K562 (cell line): ENCODE results near the gene ITGB6. TPM values are rescaled to one million over a fixed set of nuclear protein-coding genes. Genes with fewer than 3 reads are reported as not detected.

Experiments
- ATAC-seq: fragments of 200-7000 bp; cut with Tn5 transposase; 3 replicates; pipeline ENCODE4 v1.9.1; 2020; ENCODE audit warnings: moderate library complexity
- BruUV-seq: library from RNA; stranded (reverse); fragments of 400-500 nt; replicated peaks from 2 replicates; lab custom pipeline; 2021; lab: Mats Ljungman, UMichigan
- CTCF ChIA-PET: fragments of 300-600 bp; formaldehyde crosslinking; extraction: SDS; loops from one replicate; lab custom pipeline; 2021; ENCODE audit warnings: low intra/inter-chr PET ratio; lab: Yijun Ruan, JAX
- POLR2A ChIA-PET: fragments of 300-600, 350-650 bp; sonication (Branson Sonifier 250); formaldehyde crosslinking; extraction: SDS; loops from one replicate; lab custom pipeline; 2021; ENCODE audit warnings: antibody characterized with exemption, inconsistent platforms; lab: Yijun Ruan, JAX
- DNase-seq, 4 experiments: peaks; one replicate each; pipeline versions ENCODE4 v3.0.0 to v3.0.0-alpha.2; 2011 to 2018; ENCODE audit warnings: low spot score in 3 of 4, mixed read lengths in 3 of 4; ENCODE audit errors: extremely low read depth in 1 of 4
- FAIRE-seq: peaks from 2 replicates; lab custom pipeline; 2011; peaks lifted over from hg19 to GRCh38; lab: Jason Lieb, UNC
- H2AFZ ChIP-seq: 2 replicates; pipeline ENCODE4 v1.6.0; 2011; ENCODE audit warnings: low read depth, low read length, control low read depth, inconsistent platforms
- H3K27ac ChIP-seq: fragments of 200-600 bp; 3 replicates; pipeline ENCODE4 v1.8.0; 2011; ENCODE audit warnings: low read depth, mild to moderate bottlenecking, control low read depth, inconsistent platforms, low read length, moderate library complexity, mixed read lengths; ENCODE audit errors: extremely low read depth
- H3K27me3 ChIP-seq, 2 experiments: fragments of 300-600 bp in 1 of 2; 2 replicates in 1 of 2; 3 replicates in 1 of 2; pipeline versions ENCODE4 v1.6.0 to v1.8.0; 2011; ENCODE audit warnings: inconsistent platforms in 2 of 2, low read length in 2 of 2, mild to moderate bottlenecking in 1 of 2, mixed read lengths in 1 of 2, moderate library complexity in 1 of 2; ENCODE audit not compliant: control insufficient read depth in 2 of 2, insufficient read depth in 2 of 2
- H3K36me3 ChIP-seq: fragments of 300-600 bp; 3 replicates; pipeline ENCODE4 v1.8.0; 2011; ENCODE audit warnings: mild to moderate bottlenecking, low read length, inconsistent platforms; ENCODE audit not compliant: control insufficient read depth, insufficient read depth
- H3K4me1 ChIP-seq, 2 experiments: fragments of 200-600 bp in 1 of 2; replicated peaks in 1 of 2; 2 replicates in 1 of 2; 3 replicates in 1 of 2; pipeline versions ENCODE4 v1.5.1 to v1.8.0; 2011; ENCODE audit warnings: inconsistent platforms in 2 of 2, low read length in 2 of 2, mild to moderate bottlenecking in 1 of 2, mixed read lengths in 1 of 2, moderate library complexity in 1 of 2; ENCODE audit not compliant: control insufficient read depth in 2 of 2, insufficient read depth in 2 of 2
- H3K4me2 ChIP-seq: 2 replicates; pipeline ENCODE4 v1.6.1; 2011; ENCODE audit warnings: low read length, control low read depth, inconsistent platforms, mixed read lengths; ENCODE audit not compliant: insufficient read depth
- H3K4me3 ChIP-seq: fragments of 200-600 bp; sonication (generic), shearing (Covaris generic); 2 replicates; pipeline ENCODE4 v1.5.1; 2016; ENCODE audit warnings: control low read depth, inconsistent platforms
- H3K79me2 ChIP-seq: fragments of 200-600 bp; 3 replicates; pipeline ENCODE4 v1.8.0; 2011; ENCODE audit warnings: low read length, inconsistent platforms; ENCODE audit not compliant: control insufficient read depth, insufficient read depth
- H3K9ac ChIP-seq, 2 experiments: 2 replicates each; pipeline versions ENCODE4 v1.6.0 to v1.6.1; 2011; ENCODE audit warnings: low read depth in 2 of 2, low read length in 2 of 2, control low read depth in 1 of 2, inconsistent platforms in 1 of 2, mild to moderate bottlenecking in 1 of 2, mixed read lengths in 1 of 2; ENCODE audit not compliant: insufficient read depth in 1 of 2
- H3K9me1 ChIP-seq: one replicate; pipeline ENCODE4 v1.6.0; 2011; ENCODE audit warnings: inconsistent platforms, mild to moderate bottlenecking, low read length, moderate library complexity; ENCODE audit not compliant: control insufficient read depth, insufficient read depth
- H3K9me3 ChIP-seq: replicated peaks from 2 replicates; pipeline ENCODE4 v1.5.1; 2011; ENCODE audit warnings: low read depth, low read length, inconsistent platforms; ENCODE audit not compliant: control insufficient read depth, insufficient read depth
- H4K20me1 ChIP-seq: replicated peaks from 2 replicates; pipeline ENCODE4 v1.6.1; 2011; ENCODE audit warnings: low read length, inconsistent platforms, mixed read lengths; ENCODE audit not compliant: control insufficient read depth, insufficient read depth
- CC2D1A ChIP-seq: fragments of 450-650 bp; IDR thresholded peaks from 2 replicates; pipeline ENCODE4 v1.6.1; 2017; ENCODE audit warnings: mild to moderate bottlenecking
- CTCF ChIP-seq, 3 experiments: IDR thresholded peaks in 2 of 3; conservative IDR thresholded peaks in 1 of 3; 2 replicates each; pipeline ENCODE4 v1.5.1; 2011 to 2012; ENCODE audit warnings: low read length in 3 of 3, mild to moderate bottlenecking in 3 of 3, control low read depth in 2 of 3, improper control_type of control experiment in 1 of 3, inconsistent platforms in 1 of 3, low read depth in 1 of 3, mixed read lengths in 1 of 3, moderate library complexity in 1 of 3; ENCODE audit not compliant: insufficient read depth in 2 of 3
- HMBOX1 ChIP-seq: sonication (generic); IDR thresholded peaks from 2 replicates; pipeline ENCODE4 v1.6.1; 2016
- THRB ChIP-seq: fragments of 450-650 bp; formaldehyde crosslinking; conservative IDR thresholded peaks from 2 replicates; pipeline ENCODE4 v1.4.0; 2022; ENCODE audit warnings: mild to moderate bottlenecking, missing genetic modification characterization
- ZNF398 ChIP-seq: fragments of 250-450 bp; sonication (Bioruptor Pico); IDR thresholded peaks from 2 replicates; pipeline ENCODE4 v1.8.0; 2021; ENCODE audit warnings: moderate library complexity, mild to moderate bottlenecking, inconsistent platforms
- WGBS: fragments of 100-300 bp; shearing (Covaris generic); methylation state at CpG from one replicate; pipeline ENCODE4 v1.1.6; 2016; ENCODE audit warnings: low coverage, mixed read lengths; ENCODE audit not compliant: insufficient coverage; ENCODE audit errors: missing lambda C conversion rate; 5-methylcytosine and 5-hydroxymethylcytosine counted together
- in situ Hi-C: fragments of 300-500 bp; cut with MboI; formaldehyde crosslinking; loops from 4 replicates; pipeline ENCODE4 v1.15.0; 2018; ENCODE audit warnings: inconsistent platforms, mixed read lengths
- intact Hi-C: fragments of 100-400 bp; cut with micrococcal nuclease; formaldehyde crosslinking; loops from 2 replicates; pipeline ENCODE4 v1.14.2; 2022
- polyA plus RNA-seq, 8 experiments: library from polyadenylated mRNA; depleted of rRNA in 4 of 8; stranded (reverse) in 5 of 8; unstranded in 3 of 8; fragments of >200 nt; fragmentation: Nextera tagmentation in 2 of 8; fragmentation: Illumina TruSeq in 1 of 8; extraction: Ambion mirVana in 2 of 8; extraction: Trizol in 1 of 8; gene quantifications; 2 replicates each; pipeline versions ENCODE4 v1.2.1 to v1.2.3, GENCODE V29; 2011 to 2014; ENCODE audit warnings: inconsistent platforms in 1 of 8, missing spikeins in 1 of 8
- total RNA-seq, 7 experiments: library from RNA; depleted of rRNA in 6 of 7; stranded (reverse); fragments of >200 nt in 6 of 7; fragmentation: Illumina TruSeq in 2 of 7; extraction: Trizol in 2 of 7; gene quantifications; 2 replicates each; pipeline versions ENCODE4 v1.2.1 to v1.2.3, GENCODE V29; 2011 to 2021; ENCODE audit warnings: low replicate concordance in 1 of 7

The ITGB6 gene
- total and polyA plus RNA-seq, 9 of the 15 experiments (the other 6 are each of a cell fraction or from before 2014, with no cell fraction given), result 0.18 TPM; not detected in 8

- TF ChIP-seq CTCF (IDR thresholded peaks at IDR 0.05 in 2 of 3, conservative IDR thresholded peaks at IDR 0.05 in 1 of 3; ENCODE audit: insufficient read depth in 2 of 3, low read depth in 1 of 3, low read length in 3 of 3) (peak; percentile 74 to 90 (median 82)), ZNF398 (no peak), HMBOX1 (no peak)
Observed at GRCh38 chr2:160210599-160211138, 10.6 kb upstream of the ITGB6 start (continued).

GRCh38 chr2:160209516-160209856 lies 9.4 kb upstream of the ITGB6 start:
- WGBS, result 4% methylated on average over 1 of the region's 1 CpG
- Histone ChIP-seq H2AFZ (no peak overlapping the region), H3K4me1 (no peaks in the 10 kb centered on the region), H3K9me3 (no peaks in the 10 kb centered on the region), H3K4me2 (no peak overlapping the region), H4K20me1 (no peaks in the 10 kb centered on the region), H3K79me2 (no peaks in the 10 kb centered on the region), H3K4me3 (no peak overlapping the region), H3K9me1 (no peaks in the 10 kb centered on the region), H3K9ac (no peak overlapping the region), H3K36me3 (no peaks in the 10 kb centered on the region), H3K27ac (no peak overlapping the region), H3K27me3 (0 out of 5 replicates have a peak, but pooled peaks cover 0 to 2% of the 10 kb centered on the region in 2 experiments)
- ChIA-PET POLR2A (no interaction called here), CTCF (interaction anchor here (0.9 kb wide), 1 partner anchor 99 kb away, joined by 3 read pairs; no protein-coding TSS in a partner anchor)
- no TSS peak for BruUV-seq
- FAIRE-seq (no peak), ATAC-seq (no peak), DNase-seq (no peak)
- intact Hi-C loops, result no loop called here
- in situ Hi-C loops, result no loop called here
- TF ChIP-seq CC2D1A (no peak), THRB (CRISPR knock-in tag) (no peak)
